T-helper 9 cell (primary cell): ENCODE data around the gene KCNAB2.

Source experiments
- DNase-seq: peaks from one replicate; pipeline ENCODE4 v3.0.0-alpha.2; 2020

Gene KCNAB2

GRCh38 chr1:6098303-6099215 lies 52.9 kb downstream of the KCNAB2 start:
- no peak for DNase-seq

- no peak for DNase-seq
These were observed 53.6 kb downstream of the KCNAB2 start for GRCh38 chr1:6099297-6099696.

GRCh38 chr1:6099787-6100765 lies 54.4 kb downstream of the KCNAB2 start:
- no peak for DNase-seq

- no peak for DNase-seq
These were observed 55.4 kb downstream of the KCNAB2 start for GRCh38 chr1:6100861-6101783.

GRCh38 chr1:6101826-6102531 lies 56.3 kb downstream of the KCNAB2 start:
- DNase-seq = no peak

GRCh38 chr1:6102532-6102845 lies 56.8 kb downstream of the KCNAB2 start:
- no peak for DNase-seq

- no peak for DNase-seq
These were observed 57.6 kb downstream of the KCNAB2 start for GRCh38 chr1:6103111-6103853.

GRCh38 chr1:6103854-6104530 lies 58.3 kb downstream of the KCNAB2 start:
- DNase-seq = no peak

- DNase-seq = no peak
These were observed 58.9 kb downstream of the KCNAB2 start for GRCh38 chr1:6104631-6105030.

GRCh38 chr1:6105218-6105679 lies 59.6 kb downstream of the KCNAB2 start:
- DNase-seq = no peak

- no peak for DNase-seq
These were observed 60.1 kb downstream of the KCNAB2 start for GRCh38 chr1:6105763-6106162.

GRCh38 chr1:6106321-6106731 lies 60.6 kb downstream of the KCNAB2 start:
- DNase-seq = no peak

- DNase-seq = no peak
These were observed 61.3 kb downstream of the KCNAB2 start for GRCh38 chr1:6106977-6107376.

- no peak for DNase-seq
These were observed 62.0 kb downstream of the KCNAB2 start for GRCh38 chr1:6107409-6108356.

GRCh38 chr1:6108476-6108875 lies 62.8 kb downstream of the KCNAB2 start:
- no peak for DNase-seq

GRCh38 chr1:6108937-6109614 lies 63.4 kb downstream of the KCNAB2 start:
- no peak for DNase-seq

- DNase-seq = no peak
These were observed 64.0 kb downstream of the KCNAB2 start for GRCh38 chr1:6109688-6110087.

GRCh38 chr1:6110326-6110725 lies 64.6 kb downstream of the KCNAB2 start:
- DNase-seq = no peak

- no peak for DNase-seq
These were observed 65.9 kb downstream of the KCNAB2 start for GRCh38 chr1:6111571-6111970.
